Right lobe of liver (tissue), 6 donors: ENCODE measurements around the gene BMP2K. TPM values are rescaled to one million over a fixed set of nuclear protein-coding genes. Genes with fewer than 3 reads are reported as not detected.
"Not testable (repeated sequence)": the region's sequence is repeated elsewhere in the genome, so short reads cannot be mapped to it uniquely, and the experiment has no call there.

Source experiments
- ATAC-seq, 4 donors: fragments of 200-7000 bp; cut with Tn5 transposase; one replicate each; pipeline ENCODE4 v1.9.1; 2020; ENCODE audit warnings: mild to moderate bottlenecking in 4 of 4, moderate library complexity in 4 of 4
- DNase-seq, 3 donors: peaks; one replicate each; pipeline ENCODE4 v3.0.0-alpha.2; 2020
- H3K27ac ChIP-seq, 3 donors: fragments of 200-600 bp; one replicate each; pipeline ENCODE4 v1.8.0; 2022
- H3K27me3 ChIP-seq, 2 donors: fragments of 200-600 bp; one replicate each; pipeline ENCODE4 v1.8.0; 2022
- H3K36me3 ChIP-seq, 4 donors: fragments of 200-600 bp; sonication (generic) in 1 of 4; one replicate each; pipeline versions ENCODE4 v1.5.1 to v1.8.0; 2017 to 2022; ENCODE audit warnings: control low read depth in 1 of 4
- H3K4me1 ChIP-seq, 4 donors: fragments of 200-600 bp; sonication (generic) in 1 of 4; one replicate each; pipeline versions ENCODE4 v1.5.1 to v1.8.0; 2017 to 2022; ENCODE audit warnings: control low read depth in 1 of 4
- H3K4me3 ChIP-seq, 3 donors: fragments of 200-600 bp; one replicate each; pipeline ENCODE4 v1.8.0; 2022
- H3K9me3 ChIP-seq, 4 donors: fragments of 200-600 bp; sonication (generic) in 1 of 4; one replicate each; pipeline versions ENCODE4 v1.5.1 to v1.8.0; 2017 to 2022; ENCODE audit warnings: control low read depth in 1 of 4
- POLR2A ChIP-seq: fragments of 450-650 bp; IDR thresholded peaks from one replicate; pipeline ENCODE4 v1.6.1; 2017; ENCODE audit warnings: antibody characterized with exemption, mild to moderate bottlenecking
- WGBS: methylation state at CpG from one replicate; pipeline ENCODE4 v1.1.6; 2018; ENCODE audit warnings: low coverage, low lambda C conversion rate; ENCODE audit not compliant: insufficient coverage; ENCODE audit errors: missing lambda C conversion rate; 5-methylcytosine and 5-hydroxymethylcytosine counted together
- intact Hi-C, 2 donors: fragments of 100-400 bp; cut with DNase I; formaldehyde crosslinking; loops; one replicate each; pipeline versions ENCODE4 v1.11.2 to v1.14.1; 2022
- total RNA-seq, 6 experiments: library from RNA; depleted of rRNA in 2 of 6; stranded (reverse); fragments of >200 nt in 2 of 6; fragmentation: NEBNext Ultra II Directional in 3 of 6; extraction: Animal tissue kit (Norgen Biotek cat#: 25700) in 3 of 6; gene quantifications; one replicate each; pipeline versions ENCODE4 v1.1.0 to v1.2.4, GENCODE V29; 2016 to 2023
- TF ChIP-seq, protein P1 (sequence below), 4 donors: fragments of 200-600 bp in 3 of 4; fragments of 450-650 bp in 1 of 4; IDR thresholded peaks; one replicate each; pipeline versions ENCODE4 v1.5.1 to v1.8.0; 2016 to 2022; ENCODE audit warnings: antibody characterized with exemption in 4 of 4, mild to moderate bottlenecking in 2 of 4
- donor health status: DM: no; HTN: yes; CAD: no.
- donor health status: DM: no; HTN: no; CAD: no.
- donor health status: DM: no; HTN: no; CAD: no.
- donor health status: DM: no; HTN: yes; CAD: no.
- donor health status: DM: no; HTN: yes; CAD: no.

The BMP2K gene
- total RNA-seq, 6 experiments from 2014 or later = 13.1 to 23.3 (median 18.2) TPM

GRCh38 chr4:78907638-78908037 is 131.5 kb downstream of the BMP2K start:
- TF ChIP-seq, protein P1, sequence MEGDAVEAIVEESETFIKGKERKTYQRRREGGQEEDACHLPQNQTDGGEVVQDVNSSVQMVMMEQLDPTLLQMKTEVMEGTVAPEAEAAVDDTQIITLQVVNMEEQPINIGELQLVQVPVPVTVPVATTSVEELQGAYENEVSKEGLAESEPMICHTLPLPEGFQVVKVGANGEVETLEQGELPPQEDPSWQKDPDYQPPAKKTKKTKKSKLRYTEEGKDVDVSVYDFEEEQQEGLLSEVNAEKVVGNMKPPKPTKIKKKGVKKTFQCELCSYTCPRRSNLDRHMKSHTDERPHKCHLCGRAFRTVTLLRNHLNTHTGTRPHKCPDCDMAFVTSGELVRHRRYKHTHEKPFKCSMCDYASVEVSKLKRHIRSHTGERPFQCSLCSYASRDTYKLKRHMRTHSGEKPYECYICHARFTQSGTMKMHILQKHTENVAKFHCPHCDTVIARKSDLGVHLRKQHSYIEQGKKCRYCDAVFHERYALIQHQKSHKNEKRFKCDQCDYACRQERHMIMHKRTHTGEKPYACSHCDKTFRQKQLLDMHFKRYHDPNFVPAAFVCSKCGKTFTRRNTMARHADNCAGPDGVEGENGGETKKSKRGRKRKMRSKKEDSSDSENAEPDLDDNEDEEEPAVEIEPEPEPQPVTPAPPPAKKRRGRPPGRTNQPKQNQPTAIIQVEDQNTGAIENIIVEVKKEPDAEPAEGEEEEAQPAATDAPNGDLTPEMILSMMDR (IDR thresholded peaks at IDR 0.05) = no peak
- no peak for TF ChIP-seq POLR2A
- H3K27me3 ChIP-seq = no peaks in the 10 kb centered on the region
- H3K27ac ChIP-seq = no peak overlapping the region
- no peak for DNase-seq
- H3K9me3 ChIP-seq = no peaks in the 10 kb centered on the region
- intact Hi-C loops = no loop called here
- ATAC-seq = no peak
- peaks cover 0 to 9% (median 0%) of the 10 kb centered on the region in 4 donors for H3K36me3 ChIP-seq
- no peaks in the 10 kb centered on the region for H3K4me1 ChIP-seq
- 98% methylated on average over 5 of the region's 6 CpGs for WGBS
- no peak overlapping the region for H3K4me3 ChIP-seq

DNA sequence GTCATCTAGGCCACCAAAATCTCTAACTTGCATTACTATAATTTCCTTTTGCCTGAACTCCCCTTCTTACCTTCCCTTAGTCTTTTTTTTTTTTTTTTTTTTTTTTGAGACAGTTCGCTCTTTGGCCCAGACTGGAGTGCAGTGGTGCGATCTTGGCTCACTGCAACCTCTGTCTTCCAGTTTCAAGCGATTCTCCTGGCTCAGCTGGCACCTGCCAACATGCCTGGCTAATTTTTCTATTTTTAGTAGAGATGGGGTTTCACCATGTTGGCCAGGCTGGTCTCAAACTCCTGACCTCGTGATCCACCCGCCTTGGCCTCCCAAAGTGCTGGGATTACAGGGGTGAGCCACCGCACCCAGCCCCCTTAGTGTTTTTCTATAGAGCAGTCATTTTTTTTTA is 132.8 kb downstream of the BMP2K start:
- H3K36me3 ChIP-seq, H3K27ac ChIP-seq, H3K4me1 ChIP-seq, H3K27me3 ChIP-seq, ATAC-seq, H3K9me3 ChIP-seq, H3K4me3 ChIP-seq, intact Hi-C loops, DNase-seq: not testable (repeated sequence)
- WGBS = 93% methylated on average over 6 of the region's 6 CpGs

- no peak for ATAC-seq
Observed at GRCh38 chr4:78910612-78911011, 134.5 kb downstream of the BMP2K start.

GRCh38 chr4:78922207-78922606 is 146.1 kb downstream of the BMP2K start:
- DNase-seq (no peak), ATAC-seq (no peak)
- H3K27ac ChIP-seq = no peak overlapping the region
- intact Hi-C loops = no loop called here
- no peaks in the 10 kb centered on the region for H3K4me1 ChIP-seq
- no peaks in the 10 kb centered on the region for H3K36me3 ChIP-seq
- TF ChIP-seq, protein P1 (IDR thresholded peaks at IDR 0.05) = no peak
- 91% methylated on average over 4 of the region's 4 CpGs for WGBS
- H3K9me3 ChIP-seq = no peaks in the 10 kb centered on the region
- H3K4me3 ChIP-seq = no peak overlapping the region
- H3K27me3 ChIP-seq = no peaks in the 10 kb centered on the region

More at GRCh38 chr4:78910612-78911011, 134.5 kb downstream of the BMP2K start:
- intact Hi-C loops = no loop called here
- Histone ChIP-seq H3K36me3 (peaks cover 0 to 9% (median 0%) of the 10 kb centered on the region in 4 donors), H3K27ac (no peak overlapping the region), H3K27me3 (no peaks in the 10 kb centered on the region), H3K4me1 (no peaks in the 10 kb centered on the region), H3K4me3 (no peak overlapping the region), H3K9me3 (no peaks in the 10 kb centered on the region)
- TF ChIP-seq, protein P1 (IDR thresholded peaks at IDR 0.05) = no peak
- TF ChIP-seq POLR2A = no peak
- no peak for DNase-seq
- 88% methylated on average over 2 of the region's 2 CpGs for WGBS

GRCh38 chr4:78923464-78924312 is 147.5 kb downstream of the BMP2K start:
- peak overlapping the region; percentile 16 to 23 (median 17) for H3K27ac ChIP-seq
- WGBS = 15% methylated on average over 4 of the region's 4 CpGs

More at GRCh38 chr4:78923464-78924312, 147.5 kb downstream of the BMP2K start:
- TF ChIP-seq, protein P1 (IDR thresholded peaks at IDR 0.05) = peak; percentile 23 to 42 (median 33)
- TF ChIP-seq POLR2A = no peak
- Histone ChIP-seq H3K4me1 (no peaks in the 10 kb centered on the region), H3K9me3 (no peaks in the 10 kb centered on the region), H3K36me3 (peaks cover 0 to 4% (median 0%) of the 10 kb centered on the region in 4 donors), H3K4me3 (peak overlapping the region; percentile 30 to 40 (median 34)), H3K27me3 (no peaks in the 10 kb centered on the region)
- DNase-seq = no peak
- ATAC-seq = peak; percentile 93 to 97 (median 94)
- intact Hi-C loops = no loop called here
